ENCODE measurements around the gene VMO1. TPM values are rescaled to one million over a fixed set of nuclear protein-coding genes. Genes with fewer than 3 reads are reported as not detected.
A peak's percentile ranks its signal among the peaks of the same experiment; 100 is the strongest.

VMO1 gene
- polyA plus RNA-seq (2012; ENCODE audit: insufficient read length, low read depth): 6.4 TPM

GRCh38 chr17:4786106-4786511, at the start of gene VMO1:
TSS of gene VMO1 (minus strand) at chr17:4786364. CDS start at chr17:4786352, 12 bp downstream.
- TF ChIP-seq POLR2AphosphoS5 (IDR thresholded peaks at IDR 0.05; ENCODE audit: low read depth, low read length) (peak; percentile 60; the same call in 1 of the 2 replicates), REST (IDR thresholded peaks at IDR 0.05; ENCODE audit: insufficient read depth in 1 of 2, low read depth in 2 of 2, low read length in 2 of 2) (peak in 1 of 2 experiments; percentile 67; a peak in 1 of 4 replicates), SIN3A (IDR thresholded peaks at IDR 0.05; ENCODE audit: borderline replicate concordance, insufficient read depth, low read length) (no peak), TAF1 (IDR thresholded peaks at IDR 0.05; ENCODE audit: borderline replicate concordance, insufficient read depth, low read length) (0 out of 2 replicates have a peak, but pooled peaks have one; percentile 54), FOXP2 (optimal IDR thresholded peaks at IDR 0.05; ENCODE audit: borderline replicate concordance, extremely low read depth, extremely low read length, insufficient read depth) (peak; percentile 63)

- TF ChIP-seq SIN3A (IDR thresholded peaks at IDR 0.05; ENCODE audit: borderline replicate concordance, insufficient read depth, low read length) (no peak), POLR2AphosphoS5 (IDR thresholded peaks at IDR 0.05; ENCODE audit: low read depth, low read length) (no peak), TAF1 (IDR thresholded peaks at IDR 0.05; ENCODE audit: borderline replicate concordance, insufficient read depth, low read length) (no peak), REST (IDR thresholded peaks at IDR 0.05; ENCODE audit: insufficient read depth in 1 of 2, low read depth in 2 of 2, low read length in 2 of 2) (no peak), FOXP2 (optimal IDR thresholded peaks at IDR 0.05; ENCODE audit: borderline replicate concordance, extremely low read depth, extremely low read length, insufficient read depth) (no peak)
Observed at GRCh38 chr17:4834681-4835020, 48.5 kb upstream of the VMO1 start.

GRCh38 chr17:4833941-4834680, 47.9 kb upstream of the VMO1 start:
- TF ChIP-seq TAF1 (IDR thresholded peaks at IDR 0.05; ENCODE audit: borderline replicate concordance, insufficient read depth, low read length) (no peak), POLR2AphosphoS5 (IDR thresholded peaks at IDR 0.05; ENCODE audit: low read depth, low read length) (no peak), SIN3A (IDR thresholded peaks at IDR 0.05; ENCODE audit: borderline replicate concordance, insufficient read depth, low read length) (peak; percentile 86; the same call in 1 of the 2 replicates), REST (IDR thresholded peaks at IDR 0.05; ENCODE audit: insufficient read depth in 1 of 2, low read depth in 2 of 2, low read length in 2 of 2) (no peak), FOXP2 (optimal IDR thresholded peaks at IDR 0.05; ENCODE audit: borderline replicate concordance, extremely low read depth, extremely low read length, insufficient read depth) (peak; percentile 90)

- TF ChIP-seq FOXP2 (optimal IDR thresholded peaks at IDR 0.05; ENCODE audit: borderline replicate concordance, extremely low read depth, extremely low read length, insufficient read depth): peak; percentile 82
- TF ChIP-seq REST (IDR thresholded peaks at IDR 0.05; ENCODE audit: insufficient read depth in 1 of 2, low read depth in 2 of 2, low read length in 2 of 2): no peak
- peak; percentile 45; the same call in 1 of the 2 replicates for TF ChIP-seq TAF1 (IDR thresholded peaks at IDR 0.05; ENCODE audit: borderline replicate concordance, insufficient read depth, low read length)
- peak; percentile 87 for TF ChIP-seq POLR2AphosphoS5 (IDR thresholded peaks at IDR 0.05; ENCODE audit: low read depth, low read length)
- 0 out of 2 replicates have a peak, but pooled peaks have one; percentile 16 for TF ChIP-seq SIN3A (IDR thresholded peaks at IDR 0.05; ENCODE audit: borderline replicate concordance, insufficient read depth, low read length)
Observed at GRCh38 chr17:4833178-4833940, 47.2 kb upstream of the VMO1 start, which contains the start of gene MINK1. TSS of gene MINK1 (plus strand) at chr17:4833340. CDS start at chr17:4833584, 244 bp downstream.
